Endothelial cell of umbilical vein (primary cell): Measurements from ENCODE around the gene PPP1R13B. TPM values are rescaled to one million over a fixed set of nuclear protein-coding genes. Genes with fewer than 3 reads are reported as not detected.

ENCODE experiments used
- BruUV-seq: library from RNA; stranded (reverse); fragments of 400-500 nt; replicated peaks from 2 replicates; lab custom pipeline; 2021; lab: Mats Ljungman, UMichigan
- CTCF ChIA-PET: fragments of 300-600, 350-600 bp; sonication (Branson Sonifier 250); formaldehyde crosslinking; loops from one replicate; lab custom pipeline; 2021; ENCODE audit warnings: antibody characterized with exemption, inconsistent platforms; lab: Charles Lee
- POLR2A ChIA-PET: fragments of 300-600, 350-600 bp; sonication (Branson Sonifier 250); formaldehyde crosslinking; loops from one replicate; lab custom pipeline; 2021; ENCODE audit warnings: antibody characterized with exemption, inconsistent platforms; lab: Charles Lee
- DNase-seq: peaks from one replicate; pipeline ENCODE4 v3.0.0-alpha.2; 2011; ENCODE audit warnings: low read depth, low spot score
- FAIRE-seq: peaks from 2 replicates; lab custom pipeline; 2011; peaks lifted over from hg19 to GRCh38; lab: Jason Lieb, UNC
- H2AFZ ChIP-seq: 2 replicates; pipeline ENCODE4 v1.6.0; 2012; ENCODE audit warnings: low read depth, low read length, control low read depth, inconsistent platforms
- H3K27ac ChIP-seq: 2 replicates; pipeline ENCODE4 v1.5.1; 2011; ENCODE audit warnings: low read depth, mild to moderate bottlenecking, control low read depth, low read length, moderate library complexity; ENCODE audit not compliant: insufficient read depth
- H3K27me3 ChIP-seq, 2 experiments: 2 replicates each; pipeline versions ENCODE4 v1.6.0 to v1.6.1; 2011; ENCODE audit warnings: low read length in 2 of 2, mixed read lengths in 1 of 2; ENCODE audit not compliant: control insufficient read depth in 2 of 2, insufficient read depth in 2 of 2
- H3K36me3 ChIP-seq, 2 experiments: 2 replicates in 1 of 2; 3 replicates in 1 of 2; pipeline ENCODE4 v1.5.1; 2011; ENCODE audit warnings: low read length in 2 of 2, mild to moderate bottlenecking in 1 of 2, moderate library complexity in 1 of 2; ENCODE audit not compliant: control insufficient read depth in 2 of 2, insufficient read depth in 2 of 2; ENCODE audit errors: extremely low read depth in 1 of 2
- H3K4me1 ChIP-seq: 3 replicates; pipeline ENCODE4 v1.5.1; 2011; ENCODE audit warnings: mild to moderate bottlenecking, low read length; ENCODE audit not compliant: control insufficient read depth, insufficient read depth; ENCODE audit errors: extremely low read depth
- H3K4me2 ChIP-seq: 2 replicates; pipeline ENCODE4 v1.6.1; 2011; ENCODE audit warnings: low read length, control low read depth, mixed read lengths; ENCODE audit not compliant: insufficient read depth
- H3K4me3 ChIP-seq, 3 experiments: fragments of 200-600 bp in 1 of 3; sonication (generic), shearing (Covaris generic) in 1 of 3; replicated peaks in 1 of 3; 2 replicates each; pipeline ENCODE4 v1.5.1; 2011 to 2016; ENCODE audit warnings: control low read depth in 3 of 3, low read length in 3 of 3, mild to moderate bottlenecking in 2 of 3, inconsistent platforms in 1 of 3, low read depth in 1 of 3, moderate library complexity in 1 of 3; ENCODE audit not compliant: insufficient read depth in 1 of 3
- H3K79me2 ChIP-seq: 2 replicates; pipeline ENCODE4 v1.6.0; 2012; ENCODE audit warnings: low read length, inconsistent platforms; ENCODE audit not compliant: control insufficient read depth, insufficient read depth
- H3K9ac ChIP-seq: replicated peaks from 2 replicates; pipeline ENCODE3; 2011; ENCODE audit warnings: low read length, control low read depth; ENCODE audit not compliant: insufficient read depth; ENCODE audit errors: extremely low read depth
- H3K9me1 ChIP-seq: replicated peaks from 3 replicates; pipeline ENCODE4 v1.6.0; 2011; ENCODE audit warnings: mild to moderate bottlenecking, low read length; ENCODE audit not compliant: control insufficient read depth, insufficient read depth; ENCODE audit errors: extremely low read depth
- H3K9me3 ChIP-seq: replicated peaks from 2 replicates; pipeline ENCODE4 v1.5.1; 2012; ENCODE audit warnings: low read length, inconsistent platforms; ENCODE audit not compliant: control insufficient read depth, insufficient read depth
- H4K20me1 ChIP-seq: replicated peaks from 2 replicates; pipeline ENCODE3; 2011; ENCODE audit warnings: mild to moderate bottlenecking, low read length; ENCODE audit not compliant: control insufficient read depth, insufficient read depth; ENCODE audit errors: extremely low read depth
- EZH2 ChIP-seq: IDR thresholded peaks from 2 replicates; pipeline ENCODE4 v1.6.1; 2012; ENCODE audit warnings: borderline replicate concordance, low read depth, mild to moderate bottlenecking, moderate library complexity, low read length, inconsistent platforms; ENCODE audit not compliant: severe bottlenecking
- FOS ChIP-seq: IDR thresholded peaks from 2 replicates; pipeline ENCODE4 v1.6.1; 2011; ENCODE audit warnings: mild to moderate bottlenecking, low read length, moderate library complexity, borderline replicate concordance; ENCODE audit not compliant: insufficient read depth
- GATA2 ChIP-seq: IDR thresholded peaks from 2 replicates; pipeline ENCODE4 v1.7.0; 2011; ENCODE audit warnings: low read depth, mild to moderate bottlenecking, moderate library complexity, mixed read lengths, low read length; ENCODE audit not compliant: insufficient read length, insufficient read depth
- JUN ChIP-seq: IDR thresholded peaks from 2 replicates; pipeline ENCODE4 v1.6.1; 2011; ENCODE audit warnings: borderline replicate concordance, low read depth; ENCODE audit not compliant: insufficient read length, insufficient read depth
- MYC ChIP-seq: IDR thresholded peaks from one replicate; pipeline ENCODE4 v1.6.1; 2011; ENCODE audit warnings: mild to moderate bottlenecking, low read depth, low read length
- POLR2A ChIP-seq: IDR thresholded peaks from 2 replicates; pipeline ENCODE4 v1.6.1; 2012; ENCODE audit warnings: low read depth, mild to moderate bottlenecking, control low read depth, low read length
- POLR2AphosphoS5 ChIP-seq: IDR thresholded peaks from 2 replicates; pipeline ENCODE4 v1.6.1; 2012; ENCODE audit warnings: low read depth, mild to moderate bottlenecking, control low read depth, low read length, moderate library complexity; ENCODE audit not compliant: insufficient read depth
- dilution Hi-C: fragments of 300-500 bp; cut with MboI; formaldehyde crosslinking; loops from one replicate; pipeline ENCODE4 v1.15.0; 2019; ENCODE audit warnings: low sequenced_read_pairs; ENCODE audit not compliant: extremely low pct_ligation_motif_present
- intact Hi-C: fragments of 100-400 bp; cut with micrococcal nuclease; formaldehyde crosslinking; loops from one replicate; pipeline ENCODE4 v1.10.0; 2022
- polyA plus RNA-seq, 4 experiments: library from polyadenylated mRNA; depleted of rRNA in 3 of 4; stranded (reverse) in 3 of 4; unstranded in 1 of 4; fragments of >200 nt; gene quantifications; 2 replicates each; pipeline versions ENCODE4 v1.2.1 to v1.2.3, GENCODE V29; 2011 to 2012; ENCODE audit warnings: missing spikeins in 1 of 4
- total RNA-seq: library from RNA; stranded (reverse); gene quantifications from 2 replicates; pipeline ENCODE4 v1.2.3, GENCODE V29; 2021
- TF ChIP-seq, protein P1 (sequence below), 2 donors: IDR thresholded peaks; 1 replicate in 1 of 2; 2 replicates in 1 of 2; pipeline ENCODE4 v1.5.1; 2011; ENCODE audit warnings: low read length in 2 of 2, mild to moderate bottlenecking in 2 of 2, moderate library complexity in 2 of 2, control low read depth in 1 of 2, inconsistent platforms in 1 of 2, low read depth in 1 of 2; ENCODE audit not compliant: insufficient read depth in 1 of 2; ENCODE audit errors: extremely low read depth in 1 of 2
- TF ChIP-seq, protein P2 (sequence below): IDR thresholded peaks from 2 replicates; pipeline ENCODE4 v1.6.1; 2011; ENCODE audit not compliant: insufficient read depth, insufficient read length

The PPP1R13B gene
- total and polyA plus RNA-seq, 2 donors (not counting 3 experiments of a cell fraction or from before 2014, with no cell fraction given): 10.0 to 30.0 TPM

DNA sequence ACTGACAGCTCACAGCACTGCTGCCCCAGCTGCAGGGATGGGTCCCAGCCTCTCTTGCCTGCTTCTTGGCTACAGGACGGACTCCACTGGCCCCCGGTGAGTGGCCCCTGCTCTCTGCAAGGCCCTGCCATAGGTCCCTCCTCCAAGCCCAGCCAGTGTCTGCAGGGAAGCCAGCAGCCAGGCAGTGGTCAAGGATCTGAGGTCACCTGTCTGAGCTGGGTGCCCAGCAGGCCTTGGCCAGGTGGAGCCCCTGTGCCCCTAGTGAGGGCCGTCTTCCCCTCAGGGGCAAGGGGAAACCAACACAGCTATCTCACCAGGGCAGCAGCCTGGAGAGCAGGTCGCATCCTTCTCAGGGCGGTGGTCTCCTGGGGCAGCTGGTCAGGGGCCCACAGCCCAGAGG lies 145.3 kb downstream of the PPP1R13B start:
- Histone ChIP-seq H3K27me3 (no peaks in the 10 kb centered on the region), H3K4me2 (no peak overlapping the region), H3K4me1 (peaks cover 38% of the 10 kb centered on the region), H3K27ac (no peak overlapping the region), H4K20me1 (no peaks in the 10 kb centered on the region), H3K36me3 (peaks cover 0 to 27% of the 10 kb centered on the region in 2 experiments), H3K4me3 (no peak overlapping the region), H3K79me2 (peaks cover 2% of the 10 kb centered on the region), H3K9me1 (no peaks in the 10 kb centered on the region), H3K9ac (no peak overlapping the region), H2AFZ (no peak overlapping the region), H3K9me3 (no peaks in the 10 kb centered on the region)
- CTCF ChIA-PET: interaction anchor here (1.0 kb wide), 1 partner anchor 10 kb away, joined by 3 read pairs; no protein-coding TSS in a partner anchor
- intact Hi-C loops (no loop called here), dilution Hi-C loops (no loop called here)
- POLR2A ChIA-PET: no interaction called here
- TF ChIP-seq, protein P1, sequence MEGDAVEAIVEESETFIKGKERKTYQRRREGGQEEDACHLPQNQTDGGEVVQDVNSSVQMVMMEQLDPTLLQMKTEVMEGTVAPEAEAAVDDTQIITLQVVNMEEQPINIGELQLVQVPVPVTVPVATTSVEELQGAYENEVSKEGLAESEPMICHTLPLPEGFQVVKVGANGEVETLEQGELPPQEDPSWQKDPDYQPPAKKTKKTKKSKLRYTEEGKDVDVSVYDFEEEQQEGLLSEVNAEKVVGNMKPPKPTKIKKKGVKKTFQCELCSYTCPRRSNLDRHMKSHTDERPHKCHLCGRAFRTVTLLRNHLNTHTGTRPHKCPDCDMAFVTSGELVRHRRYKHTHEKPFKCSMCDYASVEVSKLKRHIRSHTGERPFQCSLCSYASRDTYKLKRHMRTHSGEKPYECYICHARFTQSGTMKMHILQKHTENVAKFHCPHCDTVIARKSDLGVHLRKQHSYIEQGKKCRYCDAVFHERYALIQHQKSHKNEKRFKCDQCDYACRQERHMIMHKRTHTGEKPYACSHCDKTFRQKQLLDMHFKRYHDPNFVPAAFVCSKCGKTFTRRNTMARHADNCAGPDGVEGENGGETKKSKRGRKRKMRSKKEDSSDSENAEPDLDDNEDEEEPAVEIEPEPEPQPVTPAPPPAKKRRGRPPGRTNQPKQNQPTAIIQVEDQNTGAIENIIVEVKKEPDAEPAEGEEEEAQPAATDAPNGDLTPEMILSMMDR (IDR thresholded peaks at IDR 0.05; ENCODE audit: extremely low read depth in 1 of 2, insufficient read depth in 1 of 2, low read depth in 1 of 2, low read length in 2 of 2): no peak
- TF ChIP-seq POLR2AphosphoS5 (no peak), JUN (no peak), POLR2A (no peak), EZH2 (no peak), MYC (no peak), FOS (no peak), GATA2 (no peak)
- TF ChIP-seq, protein P2, sequence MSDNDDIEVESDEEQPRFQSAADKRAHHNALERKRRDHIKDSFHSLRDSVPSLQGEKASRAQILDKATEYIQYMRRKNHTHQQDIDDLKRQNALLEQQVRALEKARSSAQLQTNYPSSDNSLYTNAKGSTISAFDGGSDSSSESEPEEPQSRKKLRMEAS: no peak
- BruUV-seq: no TSS peak
- no peak for DNase-seq
- no peak for FAIRE-seq
